Measurements from ENCODE around the gene ASRGL1. TPM values are rescaled to one million over a fixed set of nuclear protein-coding genes. Genes with fewer than 3 reads are reported as not detected.

ASRGL1 gene
- 10 to 100 TPM; 20.2 to 39.7 TPM for total RNA-seq

- H3K27ac ChIP-seq, result no peak within 1 kb of the TSS
- no peak for ATAC-seq (ENCODE audit: insufficient number of reproducible peaks, low FRiP score, low read depth)
- no peaks in the 10 kb centered on the region for H3K36me3 ChIP-seq
- peaks cover 0 to 4% of the 10 kb centered on the region in 2 donors for H3K4me1 ChIP-seq (ENCODE audit: control insufficient read depth in 1 of 2, low read depth in 2 of 2)
- no peaks in the 10 kb centered on the region for H3K9me3 ChIP-seq
- peak within 1 kb of the TSS; percentile 83 for H3K4me3 ChIP-seq
- no peak for TF ChIP-seq CTCF (IDR thresholded peaks at IDR 0.05)
- no peaks in the 10 kb centered on the region for H3K27me3 ChIP-seq (replicated peaks; ENCODE audit: insufficient read depth)
- peak; percentile 41 for DNase-seq (ENCODE audit: low spot score)
Observed at GRCh38 chr11:62337303-62338181, at the start of gene ASRGL1. Gene ASRGL1 (plus strand): TSS chr11:62337448. CDS start chr11:62337978, 530 bp downstream.

DNA sequence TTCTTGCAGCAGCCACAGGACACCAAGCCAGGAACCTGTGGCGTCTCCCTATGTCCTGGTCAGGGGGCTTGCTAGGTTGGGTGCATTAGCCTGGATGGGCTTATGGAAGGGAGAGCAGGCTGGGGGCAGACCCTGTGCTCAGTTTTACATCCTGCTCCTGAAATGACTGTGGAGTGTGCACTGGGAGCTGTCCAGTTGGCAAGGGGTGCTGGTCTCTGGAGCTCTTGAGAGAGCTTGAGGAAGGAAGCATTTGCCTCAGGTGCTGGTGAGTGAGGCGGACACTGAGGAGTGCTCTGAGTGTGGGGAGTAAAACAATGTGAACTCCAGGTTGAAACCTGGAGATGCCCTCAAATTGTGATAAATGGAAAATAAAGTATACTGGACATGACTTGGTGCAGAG lies 41.7 kb upstream of the ASRGL1 start:
- Histone ChIP-seq H3K4me3 (no peak overlapping the region), H3K27me3 (replicated peaks; ENCODE audit: insufficient read depth) (no peaks in the 10 kb centered on the region), H3K4me1 (ENCODE audit: control insufficient read depth in 1 of 2, low read depth in 2 of 2) (no peaks in the 10 kb centered on the region), H3K9me3 (no peaks in the 10 kb centered on the region), H3K36me3 (no peaks in the 10 kb centered on the region), H3K27ac (no peak overlapping the region)
- no peak for TF ChIP-seq CTCF (IDR thresholded peaks at IDR 0.05)
- DNase-seq (ENCODE audit: low spot score), result no peak
- ATAC-seq (ENCODE audit: insufficient number of reproducible peaks, low FRiP score, low read depth), result no peak

GRCh38 chr11:62298975-62299374 lies 38.3 kb upstream of the ASRGL1 start, which contains the start of gene SCGB1D4:
Gene SCGB1D4 (minus strand): TSS chr11:62299075. CDS start chr11:62299010, 65 bp downstream.
- no peak for TF ChIP-seq CTCF (IDR thresholded peaks at IDR 0.05)
- H3K36me3 ChIP-seq, result no peaks in the 10 kb centered on the region
- ATAC-seq (ENCODE audit: insufficient number of reproducible peaks, low FRiP score, low read depth), result no peak

GRCh38 chr11:62306227-62306626 lies 31.0 kb upstream of the ASRGL1 start:
- H3K4me3 ChIP-seq, result no peak overlapping the region
- DNase-seq (ENCODE audit: low spot score) (no peak), ATAC-seq (ENCODE audit: insufficient number of reproducible peaks, low FRiP score, low read depth) (no peak)
- no peaks in the 10 kb centered on the region for H3K36me3 ChIP-seq
- no peak overlapping the region for H3K27ac ChIP-seq
- no peak for TF ChIP-seq CTCF (IDR thresholded peaks at IDR 0.05)
- no peaks in the 10 kb centered on the region for H3K4me1 ChIP-seq (ENCODE audit: control insufficient read depth in 1 of 2, low read depth in 2 of 2)
- no peaks in the 10 kb centered on the region for H3K9me3 ChIP-seq
- H3K27me3 ChIP-seq (replicated peaks; ENCODE audit: insufficient read depth), result no peaks in the 10 kb centered on the region

More at GRCh38 chr11:62298975-62299374, 38.3 kb upstream of the ASRGL1 start, which contains the start of gene SCGB1D4:
- no peak for DNase-seq (ENCODE audit: low spot score)
- no peaks in the 10 kb centered on the region for H3K4me1 ChIP-seq (ENCODE audit: control insufficient read depth in 1 of 2, low read depth in 2 of 2)
- no peak within 1 kb of the TSS for H3K4me3 ChIP-seq
- no peaks in the 10 kb centered on the region for H3K9me3 ChIP-seq
- no peak within 1 kb of the TSS for H3K27ac ChIP-seq
- H3K27me3 ChIP-seq (replicated peaks; ENCODE audit: insufficient read depth), result no peaks in the 10 kb centered on the region

DNA sequence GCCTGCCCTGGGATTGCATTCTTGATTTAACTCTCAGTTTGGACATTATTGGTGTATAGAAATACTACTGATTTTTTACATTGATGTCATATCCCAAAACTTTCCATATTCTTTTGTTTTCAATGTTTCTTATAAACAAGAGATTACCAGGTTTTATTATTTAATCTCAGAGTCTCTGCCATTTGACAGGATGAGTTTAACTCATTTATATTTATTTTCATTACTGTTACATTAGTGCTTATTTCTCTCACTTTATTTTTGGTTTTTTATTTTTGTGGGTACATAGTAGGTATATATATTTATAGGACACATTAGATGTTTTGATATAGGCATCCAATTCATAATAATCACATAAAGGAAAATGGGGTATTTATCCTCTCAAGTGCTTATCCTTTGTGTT lies 29.3 kb upstream of the ASRGL1 start:
- no peak for TF ChIP-seq CTCF (IDR thresholded peaks at IDR 0.05)

More for the DNA sequence above, 29.3 kb upstream of the ASRGL1 start:
- H3K27me3 ChIP-seq (replicated peaks; ENCODE audit: insufficient read depth), result no peaks in the 10 kb centered on the region
- no peaks in the 10 kb centered on the region for H3K4me1 ChIP-seq (ENCODE audit: control insufficient read depth in 1 of 2, low read depth in 2 of 2)
- H3K4me3 ChIP-seq, result no peak overlapping the region
- H3K27ac ChIP-seq, result no peak overlapping the region
- H3K36me3 ChIP-seq, result no peaks in the 10 kb centered on the region
- no peaks in the 10 kb centered on the region for H3K9me3 ChIP-seq
- no peak for DNase-seq (ENCODE audit: low spot score)
- ATAC-seq (ENCODE audit: insufficient number of reproducible peaks, low FRiP score, low read depth), result no peak
